AG04450 (cell line): Measurements from ENCODE around the gene CNTNAP4. TPM values are rescaled to one million over a fixed set of nuclear protein-coding genes. Genes with fewer than 3 reads are reported as not detected.

Experiments
- CTCF ChIA-PET: fragments of 300-600, 350-600 bp; formaldehyde crosslinking; extraction: SDS; loops from one replicate; lab custom pipeline; 2022; ENCODE audit warnings: antibody characterized with exemption, inconsistent platforms; lab: Charles Lee
- POLR2A ChIA-PET: fragments of 350-600 bp; formaldehyde crosslinking; extraction: SDS; loops from one replicate; lab custom pipeline; 2021; ENCODE audit warnings: antibody characterized with exemption, inconsistent platforms; lab: Yijun Ruan, JAX
- DNase-seq: peaks from one replicate; pipeline ENCODE4 v3.0.0-alpha.2; 2011; ENCODE audit warnings: low read depth, low spot score
- H3K27ac ChIP-seq: one replicate; pipeline ENCODE4 v1.5.1; 2012; ENCODE audit warnings: low read depth, low read length, control low read depth
- H3K27me3 ChIP-seq: one replicate; pipeline ENCODE4 v1.6.0; 2012; ENCODE audit warnings: low read length; ENCODE audit not compliant: control insufficient read depth, insufficient read depth
- H3K4me3 ChIP-seq: 2 replicates; pipeline ENCODE4 v1.5.1; 2011; ENCODE audit warnings: mild to moderate bottlenecking, low read depth, low read length, control low read depth
- H3K9me3 ChIP-seq: 2 replicates; pipeline ENCODE4 v1.5.1; 2012; ENCODE audit warnings: low read length; ENCODE audit not compliant: control insufficient read depth, insufficient read depth
- polyA plus RNA-seq: library from polyadenylated mRNA; depleted of rRNA; stranded (reverse); fragments of >200 nt; gene quantifications from 2 replicates; pipeline ENCODE4 v1.2.3, GENCODE V29; 2011
- TF ChIP-seq, protein P1 (sequence below): IDR thresholded peaks from 2 replicates; pipeline ENCODE4 v1.5.1; 2011; ENCODE audit warnings: low read depth, low read length, control low read depth, inconsistent platforms

The CNTNAP4 gene
- polyA plus RNA-seq, 1 experiment = not detected

DNA sequence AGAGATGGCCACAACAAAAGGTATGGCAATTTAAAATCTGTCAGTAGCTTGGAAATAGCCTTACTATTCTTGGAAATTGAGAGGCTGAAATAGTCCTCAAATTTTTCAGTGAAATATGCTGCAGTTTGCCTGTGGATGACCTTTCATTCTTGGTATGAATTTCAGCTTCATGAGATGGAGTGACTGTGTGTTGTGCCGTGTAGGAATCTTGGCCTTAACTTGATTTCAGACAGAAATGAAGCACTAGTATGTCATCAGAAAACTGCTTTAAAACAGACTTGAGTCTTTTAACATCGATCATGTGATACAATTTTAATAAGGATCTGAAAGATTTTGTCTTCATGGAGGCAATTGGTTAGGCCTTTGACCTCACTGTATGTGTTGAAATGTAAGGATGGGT, 247.2 kb downstream of the CNTNAP4 start:
- TF ChIP-seq, protein P1, sequence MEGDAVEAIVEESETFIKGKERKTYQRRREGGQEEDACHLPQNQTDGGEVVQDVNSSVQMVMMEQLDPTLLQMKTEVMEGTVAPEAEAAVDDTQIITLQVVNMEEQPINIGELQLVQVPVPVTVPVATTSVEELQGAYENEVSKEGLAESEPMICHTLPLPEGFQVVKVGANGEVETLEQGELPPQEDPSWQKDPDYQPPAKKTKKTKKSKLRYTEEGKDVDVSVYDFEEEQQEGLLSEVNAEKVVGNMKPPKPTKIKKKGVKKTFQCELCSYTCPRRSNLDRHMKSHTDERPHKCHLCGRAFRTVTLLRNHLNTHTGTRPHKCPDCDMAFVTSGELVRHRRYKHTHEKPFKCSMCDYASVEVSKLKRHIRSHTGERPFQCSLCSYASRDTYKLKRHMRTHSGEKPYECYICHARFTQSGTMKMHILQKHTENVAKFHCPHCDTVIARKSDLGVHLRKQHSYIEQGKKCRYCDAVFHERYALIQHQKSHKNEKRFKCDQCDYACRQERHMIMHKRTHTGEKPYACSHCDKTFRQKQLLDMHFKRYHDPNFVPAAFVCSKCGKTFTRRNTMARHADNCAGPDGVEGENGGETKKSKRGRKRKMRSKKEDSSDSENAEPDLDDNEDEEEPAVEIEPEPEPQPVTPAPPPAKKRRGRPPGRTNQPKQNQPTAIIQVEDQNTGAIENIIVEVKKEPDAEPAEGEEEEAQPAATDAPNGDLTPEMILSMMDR = no peak
- no peaks in the 10 kb centered on the region for H3K9me3 ChIP-seq
- no peak for DNase-seq
- no peak overlapping the region for H3K27ac ChIP-seq
- H3K4me3 ChIP-seq = no peak overlapping the region
- H3K27me3 ChIP-seq = no peaks in the 10 kb centered on the region
- CTCF ChIA-PET = no interaction called here
- POLR2A ChIA-PET = no interaction called here

DNA sequence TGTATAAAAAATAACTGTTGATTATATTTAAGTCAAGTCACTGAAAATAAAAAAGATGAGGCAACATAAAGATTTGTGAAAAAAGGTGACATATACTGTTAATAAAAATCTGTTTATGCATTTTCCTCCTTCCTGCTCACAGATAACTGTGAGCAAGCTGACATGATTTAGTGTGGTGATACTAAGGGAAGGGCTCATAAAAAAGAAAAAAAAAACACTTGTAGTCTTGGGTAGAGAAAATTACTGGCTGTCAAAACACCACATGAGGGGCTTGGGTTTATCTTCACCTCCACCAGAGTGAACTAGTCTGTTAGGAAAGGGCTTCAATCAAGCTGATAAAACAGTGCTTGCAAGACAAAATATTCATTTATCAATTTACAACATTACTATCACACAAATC, 247.6 kb downstream of the CNTNAP4 start:
- ChIA-PET POLR2A (no interaction called here), CTCF (no interaction called here)
- Histone ChIP-seq H3K27me3 (no peaks in the 10 kb centered on the region), H3K4me3 (no peak overlapping the region), H3K27ac (no peak overlapping the region), H3K9me3 (no peaks in the 10 kb centered on the region)
- TF ChIP-seq, protein P1 = no peak
- no peak for DNase-seq

DNA sequence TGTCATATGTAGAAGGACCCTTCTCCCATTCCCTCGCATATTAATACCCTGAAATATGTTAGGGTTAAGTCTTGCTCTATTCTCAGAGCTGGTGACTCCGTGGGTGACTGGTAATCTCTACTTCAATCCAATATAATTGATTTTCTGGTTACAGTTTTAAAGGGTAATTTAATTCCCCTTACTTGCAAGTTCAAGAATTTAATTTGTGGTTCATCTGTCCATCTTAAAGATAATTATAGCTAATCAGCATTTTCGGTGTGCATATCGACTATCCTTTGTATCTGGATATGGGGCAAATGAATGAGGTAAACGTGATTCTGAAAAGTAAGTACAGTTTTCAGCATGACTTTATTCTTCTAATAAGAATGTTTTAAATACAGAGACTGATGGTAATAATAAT, 250.0 kb downstream of the CNTNAP4 start:
- no peak overlapping the region for H3K4me3 ChIP-seq
- TF ChIP-seq, protein P1 = no peak
- no peaks in the 10 kb centered on the region for H3K9me3 ChIP-seq
- DNase-seq = no peak
- no peaks in the 10 kb centered on the region for H3K27me3 ChIP-seq
- no peak overlapping the region for H3K27ac ChIP-seq
- ChIA-PET CTCF (no interaction called here), POLR2A (no interaction called here)

DNA sequence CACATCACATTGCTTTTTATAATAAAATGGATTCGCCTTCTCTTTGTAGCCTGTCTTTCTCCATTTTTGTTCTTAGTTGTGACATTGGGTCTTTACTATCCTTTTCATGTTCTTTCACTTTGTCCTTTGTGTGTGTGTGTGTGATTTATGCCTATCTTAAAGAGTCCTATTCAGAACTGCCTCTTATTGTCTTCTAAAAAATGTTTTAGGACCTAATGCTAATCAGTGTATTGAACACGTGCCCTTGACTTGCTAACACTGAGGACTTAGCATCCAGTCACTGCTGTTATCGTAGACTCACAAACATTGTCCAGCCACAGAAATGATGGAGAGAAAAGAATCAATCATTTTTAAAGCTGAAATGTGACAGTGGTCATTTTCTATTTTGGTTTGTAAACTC, 251.9 kb downstream of the CNTNAP4 start:
- TF ChIP-seq, protein P1 = no peak
- Histone ChIP-seq H3K9me3 (no peaks in the 10 kb centered on the region), H3K27me3 (no peaks in the 10 kb centered on the region), H3K27ac (no peak overlapping the region), H3K4me3 (no peak overlapping the region)
- POLR2A ChIA-PET = no interaction called here
- CTCF ChIA-PET = no interaction called here
- no peak for DNase-seq

DNA sequence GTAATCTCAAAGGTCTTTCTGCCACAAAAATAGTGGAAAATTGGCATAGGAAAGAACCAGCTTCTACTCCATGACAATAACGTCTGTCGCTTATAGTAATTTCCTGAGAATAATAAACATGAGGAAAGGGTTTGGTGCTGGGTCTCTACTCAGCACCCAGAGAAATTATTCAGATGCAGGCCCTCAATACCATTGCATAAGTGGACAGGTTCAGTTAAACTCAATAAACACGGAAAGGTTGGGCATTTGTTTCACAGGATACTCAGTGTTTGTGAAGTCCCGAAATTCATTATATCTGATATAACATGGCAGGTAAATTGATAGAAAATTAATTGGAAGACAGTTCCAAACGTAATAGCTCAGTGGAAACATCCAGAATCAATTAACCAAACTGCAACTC, 254.0 kb downstream of the CNTNAP4 start:
- Histone ChIP-seq H3K4me3 (no peak overlapping the region), H3K27ac (no peak overlapping the region), H3K27me3 (no peaks in the 10 kb centered on the region), H3K9me3 (no peaks in the 10 kb centered on the region)
- DNase-seq = no peak
- POLR2A ChIA-PET = no interaction called here
- TF ChIP-seq, protein P1 = no peak
- CTCF ChIA-PET = no interaction called here
